PC-9 (cell line): ENCODE measurements around the gene LBH.

Experiments used
- EZH2 ChIP-seq: fragments of 200-600 bp; sonication (generic); IDR thresholded peaks from 2 replicates; pipeline ENCODE4 v1.8.0; 2017; ENCODE audit warnings: antibody characterized with exemption, low read depth
- TF ChIP-seq, protein P1 (sequence below): fragments of 200-600 bp; sonication (generic); conservative IDR thresholded peaks from 2 replicates; pipeline ENCODE4 v1.6.1; 2017; ENCODE audit warnings: mixed run types, antibody characterized with exemption, mild to moderate bottlenecking, moderate library complexity

DNA sequence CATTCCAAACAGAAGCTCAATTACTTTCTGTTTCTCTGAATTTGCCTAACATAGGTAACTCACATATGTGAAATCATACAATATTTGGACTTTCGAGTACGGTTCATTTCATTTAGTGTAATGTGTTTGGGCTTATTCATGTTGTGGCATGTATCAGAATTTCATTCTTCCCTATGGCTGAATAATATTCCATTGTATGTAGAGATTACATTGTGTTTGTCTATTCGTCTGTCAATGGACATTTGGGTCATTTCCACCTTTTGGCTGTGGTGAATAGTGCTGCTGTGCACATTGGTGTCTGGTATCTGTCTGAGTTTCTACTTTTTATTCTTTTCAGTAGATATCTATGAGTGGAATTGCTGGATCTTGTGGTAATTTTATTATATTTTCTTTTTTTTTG is 43.9 kb downstream of the LBH start:
- TF ChIP-seq, protein P1, sequence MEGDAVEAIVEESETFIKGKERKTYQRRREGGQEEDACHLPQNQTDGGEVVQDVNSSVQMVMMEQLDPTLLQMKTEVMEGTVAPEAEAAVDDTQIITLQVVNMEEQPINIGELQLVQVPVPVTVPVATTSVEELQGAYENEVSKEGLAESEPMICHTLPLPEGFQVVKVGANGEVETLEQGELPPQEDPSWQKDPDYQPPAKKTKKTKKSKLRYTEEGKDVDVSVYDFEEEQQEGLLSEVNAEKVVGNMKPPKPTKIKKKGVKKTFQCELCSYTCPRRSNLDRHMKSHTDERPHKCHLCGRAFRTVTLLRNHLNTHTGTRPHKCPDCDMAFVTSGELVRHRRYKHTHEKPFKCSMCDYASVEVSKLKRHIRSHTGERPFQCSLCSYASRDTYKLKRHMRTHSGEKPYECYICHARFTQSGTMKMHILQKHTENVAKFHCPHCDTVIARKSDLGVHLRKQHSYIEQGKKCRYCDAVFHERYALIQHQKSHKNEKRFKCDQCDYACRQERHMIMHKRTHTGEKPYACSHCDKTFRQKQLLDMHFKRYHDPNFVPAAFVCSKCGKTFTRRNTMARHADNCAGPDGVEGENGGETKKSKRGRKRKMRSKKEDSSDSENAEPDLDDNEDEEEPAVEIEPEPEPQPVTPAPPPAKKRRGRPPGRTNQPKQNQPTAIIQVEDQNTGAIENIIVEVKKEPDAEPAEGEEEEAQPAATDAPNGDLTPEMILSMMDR: no peak
- TF ChIP-seq EZH2: no peak
